Hindlimb muscle (tissue), 1 donor: Measurements from ENCODE around the gene TBCD. TPM values are rescaled to one million over a fixed set of nuclear protein-coding genes. Genes with fewer than 3 reads are reported as not detected.

Source experiments
- DNase-seq: peaks from one replicate; pipeline ENCODE4 v3.0.0-alpha.2; 2013
- polyA plus RNA-seq: library from polyadenylated mRNA; unstranded; fragments of 120-200 nt; gene quantifications from one replicate; pipeline ENCODE4 v1.2.1, GENCODE V29; 2013; ENCODE audit not compliant: insufficient read length

Gene TBCD
- polyA plus RNA-seq, 1 donor = 69.8 TPM

- no peak for DNase-seq
Measured at GRCh38 chr17:82909322-82909904, 157.5 kb downstream of the TBCD start.

DNA sequence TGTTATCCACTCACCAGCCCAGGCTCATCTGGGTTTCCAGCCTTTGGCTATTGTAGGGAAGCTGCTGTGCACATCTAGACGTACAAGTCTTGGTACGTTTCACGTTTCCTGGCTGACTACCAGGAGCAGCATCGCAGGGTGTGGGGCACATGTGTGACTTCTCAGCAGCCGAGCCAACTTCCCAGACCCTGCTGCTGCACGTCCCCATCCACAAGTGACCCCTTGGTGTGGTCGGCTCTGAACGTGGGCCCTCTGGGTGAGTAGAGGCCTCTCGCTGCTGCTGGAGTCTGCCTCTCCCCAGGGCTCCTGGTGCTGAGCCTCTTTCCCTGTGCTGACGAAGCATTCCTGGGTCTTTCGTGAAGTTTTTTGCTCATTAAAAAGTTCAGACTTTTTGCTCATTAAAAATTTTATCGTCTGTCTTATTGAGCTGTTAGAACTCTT is 158.2 kb downstream of the TBCD start:
- DNase-seq = no peak

DNA sequence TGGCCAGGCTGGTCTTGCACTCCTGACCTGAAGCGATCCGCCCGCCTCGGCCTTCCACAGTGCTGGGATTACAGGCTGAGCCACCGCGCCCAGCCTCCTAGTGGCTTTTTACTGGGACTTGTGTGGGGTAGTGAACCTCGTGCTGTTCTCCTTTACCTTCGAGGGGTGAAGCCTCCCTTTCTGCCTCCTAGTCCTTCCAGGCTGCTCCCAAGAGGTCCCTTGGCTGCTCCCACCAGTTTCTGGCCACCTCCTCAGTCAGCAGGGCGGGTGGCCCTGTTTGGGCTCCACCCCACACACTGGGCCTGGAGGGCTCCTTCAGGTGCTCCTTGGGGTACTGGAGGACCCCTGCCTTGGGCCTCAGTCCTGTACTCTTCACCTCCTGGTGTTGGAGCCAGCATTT is 158.9 kb downstream of the TBCD start:
- DNase-seq = no peak

GRCh38 chr17:82911822-82912221 is 160.0 kb downstream of the TBCD start:
- no peak for DNase-seq

DNA sequence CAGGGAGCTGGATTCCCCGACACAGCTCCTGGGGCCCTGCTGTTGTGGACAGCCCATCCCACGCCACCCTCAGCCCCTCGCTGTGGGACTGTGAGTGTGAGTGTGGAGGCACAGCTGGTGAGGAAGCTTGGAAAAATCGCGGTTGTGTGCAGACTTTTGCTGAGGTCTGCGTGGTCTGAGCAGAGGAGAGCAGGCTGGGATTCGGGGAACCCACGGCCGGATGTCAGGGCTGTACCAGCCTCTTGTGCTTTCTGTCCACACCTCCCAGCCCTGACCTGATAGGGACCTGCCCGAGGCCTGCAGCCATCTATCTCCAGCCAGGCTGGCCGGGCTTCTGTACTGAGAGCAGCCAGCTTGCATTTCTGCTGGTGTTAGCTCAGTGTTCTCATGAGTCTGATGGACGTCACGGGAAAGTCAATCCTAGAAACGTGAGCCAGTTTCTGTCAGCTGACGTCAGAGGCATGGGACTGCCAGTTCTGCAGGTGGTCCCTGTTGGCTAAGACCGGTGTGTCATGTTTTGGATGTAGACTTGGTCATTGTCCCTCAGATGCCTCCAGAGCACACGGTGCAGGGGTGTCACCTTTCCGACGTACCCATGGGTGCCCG is 160.7 kb downstream of the TBCD start:
- no peak for DNase-seq

DNA sequence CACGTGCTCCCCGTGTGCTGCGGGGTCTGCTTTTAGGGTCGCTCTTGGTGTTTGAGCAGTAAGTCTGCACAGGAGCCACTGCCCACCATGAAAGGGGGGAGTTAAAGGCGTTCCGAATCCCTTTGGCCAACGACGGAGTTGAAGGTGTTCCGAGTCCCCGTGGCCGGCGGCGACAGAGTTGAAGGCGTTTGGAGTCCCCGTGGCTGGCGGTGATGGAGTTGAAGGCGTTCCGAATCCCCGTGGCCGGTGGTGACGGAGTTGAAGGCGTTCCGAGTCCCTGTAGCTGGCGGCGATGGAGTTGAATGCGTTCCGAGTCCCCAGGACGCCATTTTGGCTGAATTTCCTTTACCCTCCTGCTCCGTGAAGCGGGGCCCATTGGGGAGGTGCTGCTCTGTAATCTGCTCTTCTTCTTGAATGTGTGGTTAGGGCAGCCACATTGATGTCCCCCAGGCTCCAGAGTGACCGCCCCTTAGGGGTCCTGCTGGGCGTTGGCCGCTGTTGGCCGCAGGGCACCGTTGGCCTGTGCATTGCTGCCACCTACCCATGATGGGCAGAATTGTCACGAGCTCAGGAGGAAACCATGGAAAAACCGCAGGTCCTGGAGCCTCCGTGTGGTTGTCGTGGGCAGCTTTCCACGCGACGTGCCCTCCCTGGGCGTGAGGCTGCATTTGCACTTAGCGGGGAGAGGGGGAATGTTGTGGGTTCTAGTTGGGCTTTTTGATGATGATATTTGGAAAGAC is 161.6 kb downstream of the TBCD start:
- DNase-seq = no peak

- no peak for DNase-seq
Measured at GRCh38 chr17:82914375-82914774, 162.5 kb downstream of the TBCD start.

DNA sequence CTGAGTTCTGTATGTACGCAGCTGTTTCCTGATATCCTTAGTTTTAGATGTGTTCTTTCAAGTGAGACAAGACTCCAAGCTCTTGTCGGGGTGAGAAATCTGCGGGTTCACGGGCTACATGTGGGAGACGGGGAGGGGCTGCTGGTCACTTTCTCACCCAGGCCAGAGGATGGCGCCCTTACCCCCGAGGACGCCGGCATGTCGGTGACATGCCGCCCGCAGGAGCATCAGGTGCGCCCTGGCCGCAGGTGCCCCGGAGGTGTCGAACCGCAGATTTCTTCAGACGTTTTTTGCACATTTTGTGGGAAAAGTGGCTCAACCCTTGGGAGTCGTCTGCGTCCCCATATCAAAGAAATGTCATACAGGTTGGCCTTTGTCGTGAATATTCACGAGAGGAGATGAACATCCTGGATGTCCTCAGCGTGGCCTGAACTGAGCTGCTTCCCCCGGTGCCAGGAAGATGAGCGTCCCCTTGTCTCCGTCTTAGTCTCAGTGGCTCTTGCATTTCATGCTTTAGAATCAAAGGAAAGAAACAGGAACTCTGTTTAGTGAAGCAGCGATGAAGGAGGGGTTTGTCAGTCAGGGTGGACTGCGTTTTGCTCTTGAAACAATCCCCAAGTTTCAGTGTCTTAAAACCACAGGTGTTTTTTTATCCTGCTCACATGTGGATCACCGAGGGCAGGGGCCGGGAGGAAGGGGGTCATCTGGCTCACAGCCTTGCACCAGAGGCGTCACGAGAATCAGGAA is 163.3 kb downstream of the TBCD start:
- no peak for DNase-seq

- DNase-seq = no peak
Measured at GRCh38 chr17:82915757-82916027, 163.8 kb downstream of the TBCD start.

DNA sequence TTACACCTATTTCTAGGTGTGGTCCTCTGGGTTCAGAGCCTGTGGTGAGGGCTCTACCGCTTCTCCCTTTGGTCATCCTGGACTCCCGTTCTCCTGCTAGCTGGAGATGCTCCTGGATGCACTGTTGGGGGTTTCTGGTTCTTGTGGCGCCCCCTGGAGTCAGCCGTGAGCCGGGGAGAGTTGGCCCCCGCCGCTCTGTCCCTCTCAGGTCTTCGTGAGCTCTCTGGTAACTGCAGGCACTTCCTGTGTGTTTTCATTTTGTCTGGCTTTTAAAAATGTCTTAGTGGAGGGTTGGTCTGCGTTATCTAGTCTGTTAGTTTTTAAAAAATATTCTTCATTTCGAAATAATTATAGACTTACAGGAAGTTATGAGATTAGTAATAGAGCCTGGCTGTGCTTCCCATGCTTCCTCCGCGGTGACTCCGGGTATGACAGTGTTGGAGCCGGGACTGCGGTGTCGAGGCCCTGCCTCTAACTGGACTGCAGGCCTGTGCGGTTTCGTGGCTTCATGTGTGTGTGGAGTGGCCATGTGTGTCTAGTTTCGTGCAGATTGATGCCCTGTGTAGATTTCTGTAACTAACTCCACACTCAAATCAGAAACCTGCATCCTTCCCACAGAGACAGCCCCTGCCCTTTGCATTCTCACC is 166.0 kb downstream of the TBCD start:
- no peak for DNase-seq

GRCh38 chr17:82918508-82918907 is 166.6 kb downstream of the TBCD start:
- no peak for DNase-seq

GRCh38 chr17:82920150-82920549 is 168.3 kb downstream of the TBCD start:
- no peak for DNase-seq

- no peak for DNase-seq
Measured at GRCh38 chr17:82920715-82921114, 168.8 kb downstream of the TBCD start.

DNA sequence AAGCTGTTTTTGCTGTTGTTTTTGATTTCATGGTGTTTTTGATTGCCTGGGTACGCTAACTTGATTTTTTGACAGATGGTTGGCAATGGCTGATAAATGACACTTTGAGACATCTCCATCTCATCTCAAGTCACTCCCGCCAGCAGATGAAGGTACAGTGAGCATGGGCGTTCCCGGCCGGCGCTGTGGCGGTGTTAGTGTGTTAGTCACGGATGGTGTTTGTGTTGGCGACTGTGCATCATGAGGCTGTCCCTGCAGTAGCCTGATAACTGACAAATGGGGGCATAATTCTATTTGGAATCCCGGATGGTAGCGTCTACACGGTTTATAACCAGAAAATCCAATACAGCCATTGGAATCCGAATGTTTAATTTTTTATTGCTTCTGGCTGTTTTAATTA is 169.6 kb downstream of the TBCD start:
- no peak for DNase-seq

DNA sequence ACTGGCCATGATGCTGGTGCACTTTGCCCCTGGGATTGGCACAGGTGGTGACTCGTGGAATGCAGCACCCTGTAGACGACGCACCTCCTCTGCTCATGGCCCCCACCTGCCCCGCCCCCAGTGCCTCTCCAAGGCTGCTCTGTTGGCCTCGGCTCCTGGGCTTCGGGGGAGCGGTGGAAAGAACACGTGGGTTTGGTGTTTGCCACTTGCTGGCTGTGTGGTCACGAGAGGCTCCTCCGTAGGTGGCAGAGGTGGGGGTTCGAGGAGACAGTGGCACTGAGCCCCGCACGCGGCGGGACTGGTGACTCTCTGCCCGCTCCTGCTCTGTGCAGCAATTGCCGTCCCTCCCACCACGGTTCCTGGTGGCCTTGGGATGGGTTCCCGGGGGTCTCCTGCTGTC is 170.8 kb downstream of the TBCD start:
- no peak for DNase-seq

DNA sequence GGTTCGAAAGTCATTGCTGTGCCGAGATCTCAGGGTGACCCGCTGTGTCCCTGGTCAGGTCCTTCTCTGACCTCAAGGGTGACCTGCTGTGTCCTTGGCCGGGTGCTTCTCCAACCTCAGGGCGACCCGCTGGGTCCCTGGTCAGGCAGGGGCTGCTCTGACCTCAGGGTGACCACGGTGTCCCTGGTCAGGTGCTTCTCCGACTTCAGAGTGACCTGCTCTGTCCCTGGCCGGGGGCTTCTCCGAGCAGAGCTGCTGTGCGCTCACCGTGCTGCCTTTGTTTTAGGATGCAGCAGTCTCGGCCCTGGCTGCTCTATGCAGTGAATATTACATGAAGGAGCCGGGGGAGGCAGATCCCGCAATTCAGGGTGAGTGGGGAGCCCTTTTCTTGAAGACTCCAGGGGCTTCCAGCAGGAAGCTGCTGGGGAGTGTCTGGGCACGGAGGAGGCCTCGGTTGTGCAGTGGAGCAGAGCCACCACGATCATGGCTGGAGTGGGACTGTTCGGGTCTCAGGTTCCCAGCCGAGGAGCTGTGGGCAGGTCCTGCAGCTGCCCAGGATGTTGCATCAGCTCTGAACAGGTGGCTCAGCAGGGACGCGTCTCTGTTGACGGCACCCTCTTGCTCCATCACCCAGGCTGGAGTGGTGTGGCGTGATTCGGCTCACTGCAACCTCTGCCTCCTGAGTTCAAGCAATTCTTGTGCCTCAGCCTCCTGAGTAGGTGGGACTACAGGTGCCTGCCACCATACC is 171.7 kb downstream of the TBCD start:
- DNase-seq = no peak

DNA sequence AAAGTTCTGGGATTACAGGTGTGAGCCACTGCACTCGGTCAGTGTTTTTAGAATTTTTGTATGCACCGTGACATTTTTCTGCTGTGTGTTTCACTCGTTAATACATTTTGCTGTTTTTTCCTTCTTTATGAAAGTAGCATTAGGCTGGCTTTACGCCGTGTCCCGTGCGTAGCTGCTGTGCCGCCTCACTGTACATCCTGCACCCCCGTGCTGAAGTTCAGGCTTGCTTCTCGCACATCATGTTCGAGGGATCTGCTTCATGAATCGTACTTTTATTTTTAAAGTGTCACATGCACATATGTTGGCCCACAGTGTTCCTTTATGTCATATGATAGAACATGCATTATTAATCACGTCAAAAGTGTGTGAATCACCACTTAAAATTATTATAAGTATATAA is 172.3 kb downstream of the TBCD start:
- no peak for DNase-seq

- no peak for DNase-seq
Measured at GRCh38 chr17:82924812-82925211, 172.9 kb downstream of the TBCD start.

DNA sequence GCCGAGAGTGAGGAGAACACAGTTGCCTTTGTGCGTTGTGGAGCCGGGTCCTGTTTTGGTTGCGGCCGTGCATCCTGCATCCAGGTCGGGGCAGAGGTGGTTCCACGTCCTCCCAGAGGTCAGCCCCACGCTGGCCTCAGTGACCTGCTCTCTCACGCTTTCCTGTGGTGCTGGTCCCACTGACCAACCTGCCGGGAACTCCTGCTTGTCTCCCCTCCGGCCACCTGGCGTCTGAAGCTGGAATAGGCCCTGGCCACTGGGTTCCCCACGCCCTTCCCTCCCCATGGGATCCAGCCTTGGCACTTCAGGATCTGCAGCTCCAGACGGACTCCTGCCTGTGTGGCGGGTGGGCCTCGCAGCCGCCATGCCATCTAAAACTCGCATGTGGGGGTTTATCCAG is 173.5 kb downstream of the TBCD start:
- no peak for DNase-seq

DNA sequence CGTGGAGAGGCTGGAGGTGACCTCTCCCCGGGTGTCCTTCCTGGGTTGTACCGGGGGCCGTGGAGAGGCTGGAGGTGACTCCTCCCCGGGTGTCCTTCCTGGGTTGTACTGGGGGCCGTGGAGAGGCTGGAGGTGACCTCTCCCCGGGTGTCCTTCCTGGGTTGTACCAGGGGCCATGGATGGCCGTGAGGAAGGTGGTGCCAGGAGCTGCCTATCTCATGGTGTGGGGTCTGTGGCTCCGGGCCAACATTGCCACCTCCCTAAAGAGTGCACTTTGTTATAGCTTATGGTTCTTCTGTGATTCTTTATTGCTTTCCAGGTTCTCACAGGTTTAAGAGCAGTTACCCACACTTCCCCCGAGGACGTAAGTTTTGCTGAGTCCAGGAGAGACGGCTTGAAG is 174.2 kb downstream of the TBCD start:
- no peak for DNase-seq

DNA sequence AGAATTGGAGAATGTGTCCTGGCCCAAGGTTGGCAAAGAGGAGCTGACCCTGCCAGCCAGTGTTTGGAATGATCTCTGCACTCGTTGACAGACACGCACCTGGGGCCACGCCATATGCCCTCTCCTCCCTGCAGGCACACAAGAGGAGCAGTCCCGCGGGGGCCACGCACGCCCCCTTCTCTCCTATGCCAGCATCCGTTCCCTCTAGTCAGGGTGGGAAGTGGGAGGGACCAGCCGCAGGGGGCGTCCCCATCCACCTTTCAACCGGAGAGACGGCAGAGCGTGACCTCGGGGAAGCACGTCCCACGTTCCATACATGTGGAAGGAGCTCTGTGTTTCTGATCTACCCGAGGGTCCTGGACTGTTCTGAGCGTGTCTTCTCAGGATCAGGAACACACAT is 174.9 kb downstream of the TBCD start:
- DNase-seq = no peak

DNA sequence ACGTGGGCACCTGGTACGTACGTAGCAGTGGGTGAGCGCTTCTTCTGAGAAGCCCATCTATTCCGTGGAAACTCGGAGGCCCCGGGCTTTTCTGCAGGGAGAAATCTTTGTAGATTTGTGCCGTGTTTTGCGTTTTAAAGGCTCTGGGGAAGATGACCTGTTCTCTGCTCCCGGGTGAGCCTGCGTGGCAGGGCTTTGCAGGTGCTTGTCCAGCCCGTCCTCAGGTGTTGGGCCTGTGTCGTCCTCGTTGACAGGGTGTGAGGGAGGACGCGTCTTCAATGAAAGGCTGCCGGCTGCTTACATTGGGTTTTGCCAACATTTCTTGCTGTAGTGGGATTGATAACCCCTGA is 175.4 kb downstream of the TBCD start:
- DNase-seq = no peak
